Measurements from ENCODE around the gene TPD52L2.

The TPD52L2 gene

GRCh38 chr20:63864978-63865640 lies at the start of gene TPD52L2:
Gene TPD52L2, plus strand, starts transcription at chr20:63865270. Its CDS starts 96 bp downstream, at chr20:63865366.
- DNase-seq (ENCODE audit: low spot score), result peak; percentile 99

- no peak for DNase-seq (ENCODE audit: low spot score)
Measured at GRCh38 chr20:63815615-63816253, 49.3 kb upstream of the TPD52L2 start.

GRCh38 chr20:63819224-63819921 lies 45.7 kb upstream of the TPD52L2 start:
- DNase-seq (ENCODE audit: low spot score), result no peak

GRCh38 chr20:63821811-63822210 lies 43.3 kb upstream of the TPD52L2 start:
- DNase-seq (ENCODE audit: low spot score), result no peak

- DNase-seq (ENCODE audit: low spot score), result no peak
Measured at GRCh38 chr20:63822276-63822696, 42.8 kb upstream of the TPD52L2 start.

GRCh38 chr20:63823691-63824311 lies 41.3 kb upstream of the TPD52L2 start:
- DNase-seq (ENCODE audit: low spot score), result no peak

GRCh38 chr20:63825331-63826118 lies 39.5 kb upstream of the TPD52L2 start:
- DNase-seq (ENCODE audit: low spot score), result no peak

GRCh38 chr20:63826753-63827152 lies 38.3 kb upstream of the TPD52L2 start:
- no peak for DNase-seq (ENCODE audit: low spot score)

- DNase-seq (ENCODE audit: low spot score), result no peak
Measured at GRCh38 chr20:63828124-63828523, 36.9 kb upstream of the TPD52L2 start.

- no peak for DNase-seq (ENCODE audit: low spot score)
Measured at GRCh38 chr20:63828545-63828944, 36.5 kb upstream of the TPD52L2 start.

GRCh38 chr20:63828951-63829350 lies 36.1 kb upstream of the TPD52L2 start:
- DNase-seq (ENCODE audit: low spot score), result no peak

- DNase-seq (ENCODE audit: low spot score), result no peak
Measured at GRCh38 chr20:63829603-63829944, 35.5 kb upstream of the TPD52L2 start.

GRCh38 chr20:63829945-63830835 lies 34.9 kb upstream of the TPD52L2 start:
- peak; percentile 61 for DNase-seq (ENCODE audit: low spot score)

GRCh38 chr20:63830841-63831588 lies 34.1 kb upstream of the TPD52L2 start, which contains the start of gene ZBTB46:
Gene ZBTB46, minus strand, starts transcription at chr20:63831264. Its CDS starts 40,507 bp downstream, at chr20:63790757.
- peak; percentile 97 for DNase-seq (ENCODE audit: low spot score)

- no peak for DNase-seq (ENCODE audit: low spot score)
Measured at GRCh38 chr20:63831646-63831992, 33.5 kb upstream of the TPD52L2 start.

GRCh38 chr20:63831993-63832686 lies 32.9 kb upstream of the TPD52L2 start:
- no peak for DNase-seq (ENCODE audit: low spot score)

GRCh38 chr20:63833776-63834490 lies 31.1 kb upstream of the TPD52L2 start:
- peak; percentile 72 for DNase-seq (ENCODE audit: low spot score)

GRCh38 chr20:63834491-63834880 lies 30.6 kb upstream of the TPD52L2 start:
- no peak for DNase-seq (ENCODE audit: low spot score)
